GM23248 (cell line): Measurements from ENCODE around the gene GSTM1. TPM values are rescaled to one million over a fixed set of nuclear protein-coding genes. Genes with fewer than 3 reads are reported as not detected.

Experiments used
- DNase-seq: peaks from one replicate; pipeline ENCODE4 v3.0.0-alpha.2; 2015
- H2AFZ ChIP-seq: fragments of 200-600 bp; sonication (generic); 2 replicates; pipeline ENCODE4 v1.6.1; 2016; ENCODE audit warnings: antibody characterized with exemption
- H3F3A ChIP-seq: fragments of 200-600 bp; sonication (generic); 2 replicates; pipeline ENCODE4 v1.6.1; 2016; ENCODE audit warnings: mild to moderate bottlenecking, antibody characterized with exemption, mixed run types; ENCODE audit not compliant: insufficient read depth
- H3K27ac ChIP-seq: fragments of 200-600 bp; sonication (generic); 2 replicates; pipeline ENCODE4 v1.5.1; 2016; ENCODE audit warnings: mild to moderate bottlenecking
- H3K27me3 ChIP-seq: fragments of 200-600 bp; sonication (generic); replicated peaks from 2 replicates; pipeline ENCODE4 v1.6.1; 2016; ENCODE audit warnings: mild to moderate bottlenecking; ENCODE audit not compliant: insufficient read depth
- H3K36me3 ChIP-seq: fragments of 200-600 bp; sonication (generic); 2 replicates; pipeline ENCODE4 v1.6.1; 2016; ENCODE audit warnings: low read depth, mild to moderate bottlenecking
- H3K4me1 ChIP-seq: fragments of 200-600 bp; sonication (generic); 2 replicates; pipeline ENCODE4 v1.6.1; 2016; ENCODE audit warnings: mild to moderate bottlenecking; ENCODE audit not compliant: insufficient read depth
- H3K4me2 ChIP-seq: fragments of 200-600 bp; sonication (generic); one replicate; pipeline ENCODE4 v1.6.1; 2016; ENCODE audit warnings: mild to moderate bottlenecking; ENCODE audit not compliant: unreplicated experiment
- H3K4me3 ChIP-seq: fragments of 200-600 bp; sonication (generic); 2 replicates; pipeline ENCODE4 v1.5.1; 2016; ENCODE audit warnings: mild to moderate bottlenecking
- H3K79me2 ChIP-seq: fragments of 200-600 bp; sonication (generic); 2 replicates; pipeline ENCODE4 v1.6.1; 2016; ENCODE audit warnings: mild to moderate bottlenecking; ENCODE audit not compliant: insufficient read depth
- H3K9ac ChIP-seq: fragments of 200-600 bp; sonication (generic); 2 replicates; pipeline ENCODE4 v1.6.1; 2016; ENCODE audit warnings: mild to moderate bottlenecking
- H3K9me2 ChIP-seq: fragments of 200-600 bp; sonication (generic); 2 replicates; pipeline ENCODE4 v1.6.1; 2016; ENCODE audit warnings: mixed run types, mild to moderate bottlenecking, moderate library complexity; ENCODE audit not compliant: insufficient read depth
- H3K9me3 ChIP-seq: fragments of 200-600 bp; sonication (generic); one replicate; pipeline ENCODE4 v1.6.1; 2017; ENCODE audit warnings: low read depth
- H4K20me1 ChIP-seq: fragments of 200-600 bp; sonication (generic); 2 replicates; pipeline ENCODE4 v1.6.0; 2016; ENCODE audit not compliant: insufficient read depth
- EZH2 ChIP-seq: fragments of 200-600 bp; sonication (generic); IDR thresholded peaks from 2 replicates; pipeline ENCODE4 v1.6.1; 2018; ENCODE audit warnings: antibody characterized with exemption, mild to moderate bottlenecking; ENCODE audit not compliant: insufficient read depth, poor library complexity, severe bottlenecking
- EZH2phosphoT487 ChIP-seq: fragments of 200-600 bp; sonication (generic); IDR thresholded peaks from 2 replicates; pipeline ENCODE4 v1.6.1; 2018; ENCODE audit warnings: antibody characterized with exemption, moderate library complexity, mild to moderate bottlenecking, low read depth; ENCODE audit not compliant: insufficient read depth
- WGBS, 2 experiments: methylation state at CpG; one replicate each; pipeline ENCODE4 v1.1.6; 2015 to 2017; ENCODE audit warnings: low lambda C conversion rate in 2 of 2, low coverage in 1 of 2; ENCODE audit errors: missing lambda C conversion rate in 2 of 2; 5-methylcytosine and 5-hydroxymethylcytosine counted together
- in situ Hi-C: fragments of 300-500 bp; cut with MboI; formaldehyde crosslinking; loops from 2 replicates; pipeline ENCODE4 v1.15.0; 2020
- polyA plus RNA-seq: library from polyadenylated mRNA; unstranded; fragments of >200 nt; fragmentation: Nextera tagmentation; extraction: Ambion mirVana; gene quantifications from 2 replicates; pipeline ENCODE4 v1.2.1, GENCODE V29; 2016
- total RNA-seq: library from RNA; depleted of rRNA; stranded (reverse); fragments of >200 nt; shearing (Covaris generic); gene quantifications from 2 replicates; pipeline ENCODE4 v1.2.3, GENCODE V29; 2014

GSTM1 gene
- total and polyA plus RNA-seq, 2 experiments from 2014 or later = not detected

DNA sequence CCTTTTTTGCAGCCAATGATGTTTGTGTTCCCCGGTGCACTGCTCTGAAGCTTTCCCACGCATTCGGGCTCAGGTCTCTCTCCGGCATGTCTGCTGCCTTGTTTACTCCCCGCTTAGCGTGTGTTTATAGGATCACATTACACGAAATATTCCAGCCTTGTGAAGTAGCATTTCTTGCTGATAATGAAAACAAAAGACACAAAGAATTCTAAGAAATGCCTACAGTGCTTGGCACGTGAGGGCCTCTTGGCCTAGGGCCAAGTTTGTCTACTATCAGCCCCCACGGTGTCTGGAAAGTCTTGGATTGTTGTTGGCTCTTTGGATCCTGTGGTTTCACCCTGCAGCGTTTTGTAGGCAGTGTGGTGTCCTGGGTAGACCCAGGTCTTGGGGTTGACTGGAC, 42.9 kb upstream of the GSTM1 start:
- Histone ChIP-seq H3K9me3 (no peaks in the 10 kb centered on the region), H4K20me1 (no peaks in the 10 kb centered on the region), H3F3A (no peaks in the 10 kb centered on the region), H3K79me2 (no peaks in the 10 kb centered on the region), H3K36me3 (no peaks in the 10 kb centered on the region), H2AFZ (no peak overlapping the region), H3K27me3 (no peaks in the 10 kb centered on the region), H3K9ac (no peak overlapping the region), H3K4me2 (no peak overlapping the region), H3K9me2 (no peaks in the 10 kb centered on the region), H3K4me3 (no peak overlapping the region), H3K4me1 (no peaks in the 10 kb centered on the region), H3K27ac (no peak overlapping the region)
- in situ Hi-C loops = loop anchor here (10.0 kb wide), 2 partner anchors 110 to 340 kb away; partner anchors contain the start of gene AHCYL1
- 77% methylated on average over 10 of the region's 10 CpGs for whole genome bisulfite sequencing, 2 experiments
- no peak for TF ChIP-seq EZH2phosphoT487
- TF ChIP-seq EZH2 = no peak
- DNase-seq = no peak

DNA sequence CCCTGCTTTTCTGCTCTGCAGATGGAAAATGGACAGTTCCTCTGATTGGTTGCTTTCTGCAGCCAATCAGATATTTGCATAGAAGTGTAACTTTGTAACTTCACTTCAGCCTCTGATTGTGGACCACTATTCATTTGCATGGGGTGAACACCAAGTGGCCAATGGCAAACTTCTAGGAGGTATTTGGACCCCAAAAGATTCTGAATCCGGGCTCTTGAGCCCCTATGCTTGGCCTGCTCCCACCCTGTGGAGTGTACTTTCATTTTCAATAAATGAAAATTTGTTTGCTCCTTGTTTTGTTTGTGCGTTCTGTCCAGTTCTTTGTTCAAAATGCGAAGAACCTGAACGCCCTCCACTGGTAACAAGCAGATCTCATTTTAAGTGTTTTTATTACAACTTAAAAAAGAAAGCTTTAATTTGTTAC, 38.1 kb upstream of the GSTM1 start:
- Histone ChIP-seq H3K36me3 (no peaks in the 10 kb centered on the region), H3K9ac (peak overlapping the region; percentile 52), H3K27ac (peak overlapping the region; percentile 20; the same call in 1 of the 2 replicates), H3K4me3 (peak overlapping the region; percentile 83), H4K20me1 (no peaks in the 10 kb centered on the region), H3K9me3 (no peaks in the 10 kb centered on the region), H3K9me2 (no peaks in the 10 kb centered on the region), H3K27me3 (peaks cover 15% of the 10 kb centered on the region; the same call in 1 of the 2 replicates), H3K79me2 (no peaks in the 10 kb centered on the region), H3K4me1 (no peaks in the 10 kb centered on the region), H2AFZ (peak overlapping the region; percentile 92), H3F3A (peaks cover 5% of the 10 kb centered on the region; the same call in 1 of the 2 replicates), H3K4me2 (peak overlapping the region; percentile 96)
- in situ Hi-C loops = loop anchor here (10.0 kb wide), 2 partner anchors 105 to 335 kb away; partner anchors contain the start of gene AHCYL1
- TF ChIP-seq EZH2 = no peak
- no peak for TF ChIP-seq EZH2phosphoT487
- DNase-seq = peak; percentile 76
- WGBS, 2 experiments = 1 to 3% methylated on average over 4 of the region's 4 CpGs

DNA sequence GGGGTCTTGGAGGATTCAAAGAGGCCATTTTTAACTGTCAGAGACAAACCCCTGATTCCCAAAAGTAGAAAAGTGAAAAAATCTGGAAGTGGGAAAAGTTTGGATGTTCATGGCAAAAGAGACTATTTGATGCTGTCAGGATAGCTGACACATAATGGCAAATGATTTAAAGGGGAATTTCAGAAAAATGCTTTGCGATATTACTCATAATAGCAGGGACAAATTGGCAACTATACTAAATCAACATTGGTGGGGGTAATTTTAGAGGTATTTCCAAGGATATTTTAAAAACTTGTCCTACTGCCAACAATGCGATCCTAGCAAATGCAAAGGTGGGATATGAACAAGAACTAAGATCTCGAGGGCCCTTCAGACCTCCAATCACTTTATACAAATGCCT, 37.0 kb upstream of the GSTM1 start:
- Histone ChIP-seq H3K36me3 (no peaks in the 10 kb centered on the region), H3K4me2 (no peak overlapping the region), H3K27me3 (peaks cover 15% of the 10 kb centered on the region; the same call in 1 of the 2 replicates), H3K9me3 (no peaks in the 10 kb centered on the region), H3K4me3 (no peak overlapping the region), H3K4me1 (0 out of 2 replicates have a peak, but pooled peaks cover 8% of the 10 kb centered on the region), H3K9ac (no peak overlapping the region), H3K9me2 (no peaks in the 10 kb centered on the region), H3K79me2 (no peaks in the 10 kb centered on the region), H2AFZ (no peak overlapping the region), H3K27ac (no peak overlapping the region), H3F3A (peaks cover 5% of the 10 kb centered on the region; the same call in 1 of the 2 replicates), H4K20me1 (no peaks in the 10 kb centered on the region)
- no peak for DNase-seq
- TF ChIP-seq EZH2 (no peak), EZH2phosphoT487 (no peak)
- WGBS, 2 experiments = 89 to 91% methylated on average over 3 of the region's 3 CpGs
- in situ Hi-C loops = no loop called here

- no peaks in the 10 kb centered on the region for H3K79me2 ChIP-seq
- in situ Hi-C loops = no loop called here
- no peaks in the 10 kb centered on the region for H3K9me2 ChIP-seq
- TF ChIP-seq EZH2phosphoT487 (no peak), EZH2 (no peak)
- H3K9me3 ChIP-seq = no peaks in the 10 kb centered on the region
- no peak overlapping the region for H3K4me2 ChIP-seq
- H3K27me3 ChIP-seq = peaks cover 15% of the 10 kb centered on the region; the same call in 1 of the 2 replicates
- no peak overlapping the region for H2AFZ ChIP-seq
- no peak overlapping the region for H3K27ac ChIP-seq
- H4K20me1 ChIP-seq = no peaks in the 10 kb centered on the region
- 82 to 86% methylated on average over 2 of the region's 2 CpGs for WGBS, 2 experiments
- H3K4me3 ChIP-seq = no peak overlapping the region
- peaks cover 5% of the 10 kb centered on the region; the same call in 1 of the 2 replicates for H3F3A ChIP-seq
- 0 out of 2 replicates have a peak, but pooled peaks cover 8% of the 10 kb centered on the region for H3K4me1 ChIP-seq
- no peak for DNase-seq
- H3K9ac ChIP-seq = no peak overlapping the region
- no peaks in the 10 kb centered on the region for H3K36me3 ChIP-seq
These were observed 35.2 kb upstream of the GSTM1 start for GRCh38 chr1:109652402-109652801.
